Tibial nerve (tissue), 3 donors: ENCODE results near the gene CACNA1G.

Source experiments
- EP300 ChIP-seq, 2 donors: sonication (generic); formaldehyde crosslinking; IDR thresholded peaks; one replicate each; pipeline ENCODE4 v1.6.1; 2017; ENCODE audit warnings: antibody characterized with exemption in 2 of 2, mild to moderate bottlenecking in 1 of 2
- POLR2A ChIP-seq, 2 donors: fragments of 450-650 bp; IDR thresholded peaks; one replicate each; pipeline ENCODE4 v1.6.1; 2017; ENCODE audit warnings: antibody characterized with exemption in 2 of 2, mild to moderate bottlenecking in 2 of 2, moderate library complexity in 2 of 2

- TF ChIP-seq EP300 (IDR thresholded peaks at IDR 0.05) (no peak), POLR2A (IDR thresholded peaks at IDR 0.05) (no peak)
Observed at GRCh38 chr17:50551884-50552283, 8.6 kb upstream of the CACNA1G start.
